Natural killer cell (primary cell): ENCODE results near the gene VRK1. TPM values are rescaled to one million over a fixed set of nuclear protein-coding genes. Genes with fewer than 3 reads are reported as not detected.

ENCODE experiments used
- ATAC-seq, 3 donors: fragments of 150-1000 bp in 2 of 3; fragments of 200-7000 bp in 1 of 3; cut with Tn5 transposase; 1 replicate in 1 of 3; 2 replicates in 2 of 3; pipeline ENCODE4 v1.10.0; 2021; ENCODE audit warnings: mild to moderate bottlenecking in 2 of 3, moderate library complexity in 2 of 3
- DNase-seq, 2 donors: peaks; one replicate each; pipeline versions ENCODE4 v3.0.0 to v3.0.0-alpha.2; 2013 to 2021; ENCODE audit warnings: mixed read lengths in 1 of 2
- H3K27ac ChIP-seq: one replicate; pipeline ENCODE4 v1.5.1; 2013; ENCODE audit warnings: mild to moderate bottlenecking, low read length
- H3K27me3 ChIP-seq: one replicate; pipeline ENCODE4 v1.6.1; 2013; ENCODE audit warnings: low read length; ENCODE audit not compliant: control insufficient read depth, insufficient read depth
- H3K36me3 ChIP-seq: one replicate; pipeline ENCODE4 v1.6.1; 2013; ENCODE audit warnings: low read length; ENCODE audit not compliant: control insufficient read depth, insufficient read depth
- H3K4me1 ChIP-seq: one replicate; pipeline ENCODE4 v1.6.1; 2013; ENCODE audit warnings: low read length; ENCODE audit not compliant: control insufficient read depth, insufficient read depth
- H3K4me3 ChIP-seq: one replicate; pipeline ENCODE4 v1.5.1; 2013; ENCODE audit warnings: low read length
- H3K9me3 ChIP-seq: one replicate; pipeline ENCODE4 v1.6.1; 2013; ENCODE audit warnings: low read length; ENCODE audit not compliant: control insufficient read depth, insufficient read depth
- H3K27ac Mint-ChIP-seq, 2 donors: one replicate each; pipeline ENCODE4 v1.8.0; 2022; ENCODE audit warnings: mild to moderate bottlenecking in 2 of 2, mixed read lengths in 2 of 2, moderate library complexity in 1 of 2
- H3K27me3 Mint-ChIP-seq, 2 donors: one replicate each; pipeline ENCODE4 v1.8.0; 2022; ENCODE audit warnings: low read depth in 2 of 2, mixed read lengths in 2 of 2
- H3K36me3 Mint-ChIP-seq: one replicate; pipeline ENCODE4 v1.8.0; 2022; ENCODE audit warnings: mixed read lengths
- H3K4me1 Mint-ChIP-seq, 2 donors: one replicate each; pipeline ENCODE4 v1.8.0; 2022; ENCODE audit warnings: mixed read lengths in 2 of 2
- H3K4me3 Mint-ChIP-seq: one replicate; pipeline ENCODE4 v1.8.0; 2022; ENCODE audit warnings: mild to moderate bottlenecking, moderate library complexity, mixed read lengths
- H3K9me3 Mint-ChIP-seq, 2 donors: one replicate each; pipeline ENCODE4 v1.8.0; 2022; ENCODE audit warnings: mixed read lengths in 2 of 2
- CTCF ChIP-seq: fragments of 200-600 bp; IDR thresholded peaks from one replicate; pipeline ENCODE4 v1.8.0; 2022; ENCODE audit warnings: antibody characterized with exemption
- WGBS: methylation state at CpG from one replicate; pipeline ENCODE4 v1.1.7; 2013; ENCODE audit warnings: missing lambda C conversion rate; ENCODE audit not compliant: insufficient coverage; 5-methylcytosine and 5-hydroxymethylcytosine counted together
- intact Hi-C: fragments of 100-400 bp; cut with micrococcal nuclease; formaldehyde crosslinking; loops from one replicate; pipeline ENCODE4 v1.14.2; 2022
- total RNA-seq, 4 donors: library from RNA; stranded (reverse); fragments of 120-200 nt in 1 of 4; gene quantifications; one replicate each; pipeline versions ENCODE4 v1.2.3 to v1.2.4, GENCODE V29; 2013 to 2022

VRK1 gene
- total RNA-seq, 3 donors from 2014 or later (not counting 1 experiment from before 2014, with no cell fraction given), result 34.4 to 40.6 (median 37.3) TPM

- H3K27ac Mint-ChIP-seq, result no peak overlapping the region
- 96% methylated on average over 5 of the region's 5 CpGs for WGBS
Observed at GRCh38 chr14:96804895-96805294, 7.7 kb downstream of the VRK1 start.

GRCh38 chr14:96805956-96806355, 8.8 kb downstream of the VRK1 start:
- Mint-ChIP-seq H3K4me3 (no peak overlapping the region), H3K27ac (no peak overlapping the region), H3K4me1 (peaks cover 32 to 59% of the 10 kb centered on the region in 2 donors), H3K9me3 (no peaks in the 10 kb centered on the region), H3K27me3 (no peaks in the 10 kb centered on the region), H3K36me3 (no peaks in the 10 kb centered on the region)
- no peaks in the 10 kb centered on the region for H3K4me1 ChIP-seq
- H3K36me3 ChIP-seq, result no peaks in the 10 kb centered on the region
- no peak for ATAC-seq
- intact Hi-C loops, result no loop called here
- no peak for DNase-seq
- no peak overlapping the region for H3K27ac ChIP-seq
- no peak overlapping the region for H3K4me3 ChIP-seq
- no peaks in the 10 kb centered on the region for H3K9me3 ChIP-seq
- no peaks in the 10 kb centered on the region for H3K27me3 ChIP-seq
- no peak for TF ChIP-seq CTCF
- 95% methylated on average over 3 of the region's 4 CpGs for WGBS

More at GRCh38 chr14:96804895-96805294, 7.7 kb downstream of the VRK1 start:
- peaks cover 32 to 53% of the 10 kb centered on the region in 2 donors for H3K4me1 Mint-ChIP-seq
- intact Hi-C loops, result no loop called here
- no peaks in the 10 kb centered on the region for H3K27me3 Mint-ChIP-seq
- Histone ChIP-seq H3K27ac (no peak overlapping the region), H3K27me3 (no peaks in the 10 kb centered on the region), H3K4me3 (no peak overlapping the region), H3K36me3 (no peaks in the 10 kb centered on the region), H3K9me3 (no peaks in the 10 kb centered on the region), H3K4me1 (no peaks in the 10 kb centered on the region)
- H3K9me3 Mint-ChIP-seq, result no peaks in the 10 kb centered on the region
- no peak overlapping the region for H3K4me3 Mint-ChIP-seq
- DNase-seq (no peak), ATAC-seq (no peak)
- TF ChIP-seq CTCF, result no peak
- H3K36me3 Mint-ChIP-seq, result no peaks in the 10 kb centered on the region

- H3K4me3 Mint-ChIP-seq, result no peak overlapping the region
- H3K27ac Mint-ChIP-seq, result peak overlapping the region in 1 of 2 donors; percentile 25
- DNase-seq (no peak), ATAC-seq (no peak)
- no peak overlapping the region for H3K27ac ChIP-seq
- no peaks in the 10 kb centered on the region for H3K27me3 Mint-ChIP-seq
- no peaks in the 10 kb centered on the region for H3K4me1 ChIP-seq
- no peak overlapping the region for H3K4me3 ChIP-seq
- TF ChIP-seq CTCF, result no peak
- H3K27me3 ChIP-seq, result no peaks in the 10 kb centered on the region
- no peaks in the 10 kb centered on the region for H3K9me3 Mint-ChIP-seq
- WGBS, result 87% methylated on average over 3 of the region's 3 CpGs
- H3K4me1 Mint-ChIP-seq, result peaks cover 35 to 68% of the 10 kb centered on the region in 2 donors
- no peaks in the 10 kb centered on the region for H3K36me3 Mint-ChIP-seq
- H3K9me3 ChIP-seq, result no peaks in the 10 kb centered on the region
- no peaks in the 10 kb centered on the region for H3K36me3 ChIP-seq
- intact Hi-C loops, result no loop called here
Observed at GRCh38 chr14:96806836-96807235, 9.7 kb downstream of the VRK1 start.

- H3K36me3 Mint-ChIP-seq, result no peaks in the 10 kb centered on the region
Observed at GRCh38 chr14:96808619-96809406, 11.6 kb downstream of the VRK1 start.

More at GRCh38 chr14:96808619-96809406, 11.6 kb downstream of the VRK1 start:
- intact Hi-C loops, result no loop called here
- ATAC-seq (no peak), DNase-seq (no peak)
- 72% methylated on average over 2 of the region's 4 CpGs for WGBS
- Histone ChIP-seq H3K4me1 (no peaks in the 10 kb centered on the region), H3K36me3 (no peaks in the 10 kb centered on the region), H3K27me3 (no peaks in the 10 kb centered on the region), H3K4me3 (no peak overlapping the region), H3K9me3 (no peaks in the 10 kb centered on the region), H3K27ac (no peak overlapping the region)
- Mint-ChIP-seq H3K27me3 (no peaks in the 10 kb centered on the region), H3K27ac (peak overlapping the region in 1 of 2 donors; percentile 37), H3K4me3 (no peak overlapping the region), H3K4me1 (peaks cover 44 to 74% of the 10 kb centered on the region in 2 donors), H3K9me3 (no peaks in the 10 kb centered on the region)
- TF ChIP-seq CTCF, result no peak
